GM12864 (cell line): Measurements from ENCODE around the gene PCBP3.

Experiments
- DNase-seq: peaks from one replicate; pipeline ENCODE4 v3.0.0-alpha.2; 2011; ENCODE audit warnings: low read depth
- H3K4me3 ChIP-seq: 2 replicates; pipeline ENCODE4 v1.5.1; 2011; ENCODE audit warnings: mild to moderate bottlenecking, low read depth, low read length, control low read depth
- TF ChIP-seq, protein P1 (sequence below): IDR thresholded peaks from 2 replicates; pipeline ENCODE4 v1.5.1; 2011; ENCODE audit warnings: low read depth, mild to moderate bottlenecking, moderate library complexity, low read length, control low read depth, inconsistent platforms; ENCODE audit errors: missing control alignments

PCBP3 gene

DNA sequence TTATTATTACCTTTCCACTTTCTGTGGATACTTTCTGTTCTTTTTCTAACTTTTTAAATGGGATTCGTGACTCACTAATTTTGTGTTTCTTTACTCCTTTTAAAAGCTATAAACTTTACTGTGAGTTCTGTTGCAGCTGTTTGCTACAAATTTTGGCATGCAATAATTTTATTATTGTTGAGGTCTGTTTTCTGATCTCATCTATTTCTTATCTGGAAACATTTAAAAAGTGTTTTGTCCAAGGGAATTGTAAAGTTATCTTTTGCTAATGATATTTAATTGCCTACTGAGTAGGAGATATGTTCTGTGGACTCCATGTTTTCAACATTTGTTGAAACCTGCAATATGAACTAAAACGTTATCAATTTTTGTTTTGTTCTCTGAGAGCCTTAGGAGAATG, 199.9 kb downstream of the PCBP3 start:
- TF ChIP-seq, protein P1, sequence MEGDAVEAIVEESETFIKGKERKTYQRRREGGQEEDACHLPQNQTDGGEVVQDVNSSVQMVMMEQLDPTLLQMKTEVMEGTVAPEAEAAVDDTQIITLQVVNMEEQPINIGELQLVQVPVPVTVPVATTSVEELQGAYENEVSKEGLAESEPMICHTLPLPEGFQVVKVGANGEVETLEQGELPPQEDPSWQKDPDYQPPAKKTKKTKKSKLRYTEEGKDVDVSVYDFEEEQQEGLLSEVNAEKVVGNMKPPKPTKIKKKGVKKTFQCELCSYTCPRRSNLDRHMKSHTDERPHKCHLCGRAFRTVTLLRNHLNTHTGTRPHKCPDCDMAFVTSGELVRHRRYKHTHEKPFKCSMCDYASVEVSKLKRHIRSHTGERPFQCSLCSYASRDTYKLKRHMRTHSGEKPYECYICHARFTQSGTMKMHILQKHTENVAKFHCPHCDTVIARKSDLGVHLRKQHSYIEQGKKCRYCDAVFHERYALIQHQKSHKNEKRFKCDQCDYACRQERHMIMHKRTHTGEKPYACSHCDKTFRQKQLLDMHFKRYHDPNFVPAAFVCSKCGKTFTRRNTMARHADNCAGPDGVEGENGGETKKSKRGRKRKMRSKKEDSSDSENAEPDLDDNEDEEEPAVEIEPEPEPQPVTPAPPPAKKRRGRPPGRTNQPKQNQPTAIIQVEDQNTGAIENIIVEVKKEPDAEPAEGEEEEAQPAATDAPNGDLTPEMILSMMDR, result no peak
- H3K4me3 ChIP-seq, result no peak overlapping the region
- DNase-seq, result no peak

DNA sequence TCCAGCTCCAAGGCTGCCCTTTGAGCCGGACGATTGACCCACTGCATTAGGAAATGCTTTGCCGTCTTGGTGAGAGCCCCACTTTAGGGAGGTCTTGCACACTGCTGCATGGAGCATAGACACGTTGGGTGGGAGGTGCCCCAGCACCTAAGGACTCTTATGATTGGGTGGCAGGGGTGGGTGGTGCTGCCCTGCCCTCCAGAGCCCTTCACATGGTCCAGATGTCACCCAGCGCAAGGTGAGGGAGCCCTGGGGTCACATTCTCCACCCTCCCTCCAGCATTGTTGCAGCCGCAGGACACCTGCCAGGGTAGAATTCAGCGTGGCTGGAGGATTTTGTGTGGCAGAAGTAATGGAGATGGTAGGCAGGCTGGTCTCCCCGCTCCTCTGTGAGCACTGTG, 200.7 kb downstream of the PCBP3 start:
- TF ChIP-seq, protein P1, result no peak
- DNase-seq, result no peak
- H3K4me3 ChIP-seq, result no peak overlapping the region

DNA sequence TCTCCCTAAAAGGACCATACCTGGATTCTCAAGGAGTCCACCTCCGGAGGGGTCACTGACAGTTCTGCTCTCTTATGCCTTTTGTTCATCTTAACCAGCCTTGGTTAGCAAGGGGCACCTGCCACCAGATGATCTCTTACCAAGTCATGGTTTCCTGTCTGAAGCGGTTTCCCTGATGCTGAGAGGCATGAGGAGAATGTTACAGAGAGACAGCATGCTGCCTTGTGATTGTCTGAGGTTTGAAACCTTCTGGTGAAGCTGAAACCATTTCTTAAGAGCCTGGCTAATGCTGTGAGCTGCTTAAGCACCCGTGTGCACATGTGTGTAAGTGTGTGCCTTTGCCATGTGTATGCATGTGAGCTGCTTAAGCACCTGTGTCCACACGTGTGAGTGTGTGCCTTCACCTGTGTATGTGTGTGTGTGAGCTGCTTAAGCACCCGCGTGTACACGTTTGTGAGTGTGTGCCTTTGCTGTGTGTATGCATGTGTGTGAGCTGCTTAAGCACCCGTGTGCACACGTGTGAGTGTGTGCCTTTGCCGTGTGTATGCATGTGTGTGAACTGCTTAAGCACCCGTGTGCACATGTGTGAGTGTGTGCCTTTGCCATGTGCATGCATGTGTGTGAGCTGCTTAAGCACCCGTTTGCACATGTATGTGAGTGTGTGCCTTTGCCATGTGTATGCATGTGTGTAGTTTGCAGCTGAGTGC, 201.7 kb downstream of the PCBP3 start:
- TF ChIP-seq, protein P1, result no peak
- no peak for DNase-seq
- no peak overlapping the region for H3K4me3 ChIP-seq

DNA sequence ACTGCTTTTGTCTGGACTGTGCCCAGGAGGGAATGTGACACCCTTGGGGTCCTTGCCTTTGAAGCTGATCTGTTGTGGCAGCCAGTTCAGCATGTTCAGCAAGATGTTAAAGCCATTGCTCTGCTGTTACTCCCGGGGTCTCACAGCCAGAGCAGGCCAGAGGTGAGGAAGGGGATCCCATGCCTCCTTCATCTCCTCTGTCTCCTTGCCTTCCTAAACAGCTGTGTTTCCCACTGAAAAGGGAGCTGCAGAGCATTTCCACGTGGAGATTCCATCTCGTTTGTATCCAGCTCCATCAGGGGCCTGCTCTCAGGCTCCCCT, 202.2 kb downstream of the PCBP3 start:
- no peak overlapping the region for H3K4me3 ChIP-seq
- no peak for DNase-seq
- TF ChIP-seq, protein P1, result no peak

DNA sequence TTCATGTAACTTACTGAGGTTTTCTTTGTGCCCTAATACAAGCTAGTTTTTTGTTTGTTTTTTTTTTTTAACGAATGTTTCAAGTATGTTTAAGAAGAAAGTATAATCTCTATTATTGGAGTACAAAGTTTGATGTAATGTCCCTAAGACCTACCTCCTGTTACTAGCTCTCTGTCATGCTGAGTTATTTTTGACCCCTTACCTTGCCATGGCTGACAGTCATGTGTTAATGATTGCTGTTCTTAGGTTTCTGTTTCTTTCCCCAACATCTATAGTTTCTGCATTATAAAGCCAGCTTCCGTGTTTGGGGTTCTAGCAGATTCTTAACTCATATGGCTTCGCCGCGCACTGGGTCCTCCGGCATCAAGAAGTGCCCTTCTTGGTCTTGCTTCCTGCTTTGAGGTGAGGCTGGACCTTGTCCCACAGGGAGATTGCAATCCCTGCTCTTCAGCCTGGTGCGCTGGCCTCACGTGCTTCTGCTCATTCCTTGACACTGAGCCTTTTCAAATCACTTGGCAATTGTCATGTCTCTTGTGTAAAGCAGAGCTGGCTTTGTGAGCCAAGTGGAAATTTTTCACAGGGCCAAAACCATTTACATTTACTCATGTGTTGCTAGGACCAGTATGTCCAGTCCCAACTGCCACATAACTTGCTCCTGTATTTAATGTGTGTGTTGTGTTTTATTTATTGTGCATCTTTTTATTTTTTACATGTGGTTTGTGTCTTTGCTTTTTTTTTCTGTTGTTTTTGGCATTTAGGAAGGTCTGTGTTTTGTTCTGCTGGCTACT, 203.0 kb downstream of the PCBP3 start:
- no peak for DNase-seq
- TF ChIP-seq, protein P1, result no peak
- no peak overlapping the region for H3K4me3 ChIP-seq

DNA sequence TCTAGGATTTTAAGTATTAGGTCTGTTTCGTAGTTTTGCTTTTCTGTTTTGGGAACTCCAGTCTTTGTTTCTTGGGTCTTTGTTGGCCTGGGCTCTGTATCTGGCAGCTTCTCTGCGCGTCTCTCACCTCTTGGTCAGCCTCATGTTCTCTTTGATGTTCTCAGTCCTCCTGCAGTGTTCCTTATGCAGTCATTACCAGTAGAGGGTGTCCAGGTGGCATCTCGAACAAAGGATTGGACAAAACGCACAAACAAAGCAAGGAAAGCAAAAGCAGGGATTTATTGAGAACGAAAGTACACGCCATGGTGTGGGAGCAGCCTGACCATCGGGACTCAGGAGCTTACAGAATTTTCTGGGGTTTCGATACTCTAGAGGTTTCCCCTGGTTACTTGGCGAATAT, 204.3 kb downstream of the PCBP3 start:
- H3K4me3 ChIP-seq, result no peak overlapping the region
- no peak for DNase-seq
- TF ChIP-seq, protein P1, result no peak
